Glutamatergic neuron (in vitro differentiated cells): ENCODE measurements around the gene EP300. TPM values are rescaled to one million over a fixed set of nuclear protein-coding genes. Genes with fewer than 3 reads are reported as not detected.
"Not testable (repeated sequence)": the region's sequence is repeated elsewhere in the genome, so short reads cannot be mapped to it uniquely, and the experiment has no call there.

Source experiments
- DNase-seq: peaks from one replicate; pipeline ENCODE4 v3.0.0; 2022
- H3K27ac Mint-ChIP-seq: one replicate; pipeline ENCODE4 v1.8.0; 2020; ENCODE audit warnings: mild to moderate bottlenecking, mixed read lengths, inconsistent platforms; ENCODE audit not compliant: unreplicated experiment
- H3K27me3 Mint-ChIP-seq: one replicate; pipeline ENCODE4 v1.8.0; 2020; ENCODE audit warnings: mild to moderate bottlenecking, moderate library complexity, mixed read lengths, inconsistent platforms; ENCODE audit not compliant: unreplicated experiment
- H3K36me3 Mint-ChIP-seq: one replicate; pipeline ENCODE4 v1.8.0; 2020; ENCODE audit warnings: mild to moderate bottlenecking, mixed read lengths, inconsistent platforms; ENCODE audit not compliant: unreplicated experiment
- H3K4me1 Mint-ChIP-seq: one replicate; pipeline ENCODE4 v1.8.0; 2020; ENCODE audit warnings: mild to moderate bottlenecking, low read depth, mixed read lengths, inconsistent platforms; ENCODE audit not compliant: unreplicated experiment
- H3K4me3 Mint-ChIP-seq: one replicate; pipeline ENCODE4 v1.8.0; 2020; ENCODE audit warnings: mild to moderate bottlenecking, mixed read lengths, inconsistent platforms; ENCODE audit not compliant: unreplicated experiment
- H3K9me3 Mint-ChIP-seq: one replicate; pipeline ENCODE4 v1.8.0; 2020; ENCODE audit warnings: mild to moderate bottlenecking, moderate library complexity, mixed read lengths, inconsistent platforms; ENCODE audit not compliant: unreplicated experiment
- CTCF ChIP-seq: fragments of 200-600 bp; sonication (generic); IDR thresholded peaks from one replicate; pipeline ENCODE4 v1.5.0; 2021; ENCODE audit not compliant: partially characterized antibody, unreplicated experiment
- long read RNA-seq: library from polyadenylated mRNA; unstranded; transcript quantifications from one replicate; pipeline ENCODE4 v2.0.0, GENCODE V29; 2020; ENCODE audit not compliant: unreplicated experiment
- total RNA-seq: library from RNA; stranded (reverse); fragmentation: NEBNext Ultra II Directional; extraction: Animal tissue kit (Norgen Biotek cat#: 25700); gene quantifications from one replicate; pipeline ENCODE4 v1.2.1, GENCODE V29; 2021; ENCODE audit not compliant: unreplicated experiment

EP300 gene
- 127 TPM for total RNA-seq
- long read RNA-seq, partial matches to known transcripts, result 4 of 5 reads
- long read RNA-seq, other reads (novel, unspliced or antisense), result 1 of 5 reads

DNA sequence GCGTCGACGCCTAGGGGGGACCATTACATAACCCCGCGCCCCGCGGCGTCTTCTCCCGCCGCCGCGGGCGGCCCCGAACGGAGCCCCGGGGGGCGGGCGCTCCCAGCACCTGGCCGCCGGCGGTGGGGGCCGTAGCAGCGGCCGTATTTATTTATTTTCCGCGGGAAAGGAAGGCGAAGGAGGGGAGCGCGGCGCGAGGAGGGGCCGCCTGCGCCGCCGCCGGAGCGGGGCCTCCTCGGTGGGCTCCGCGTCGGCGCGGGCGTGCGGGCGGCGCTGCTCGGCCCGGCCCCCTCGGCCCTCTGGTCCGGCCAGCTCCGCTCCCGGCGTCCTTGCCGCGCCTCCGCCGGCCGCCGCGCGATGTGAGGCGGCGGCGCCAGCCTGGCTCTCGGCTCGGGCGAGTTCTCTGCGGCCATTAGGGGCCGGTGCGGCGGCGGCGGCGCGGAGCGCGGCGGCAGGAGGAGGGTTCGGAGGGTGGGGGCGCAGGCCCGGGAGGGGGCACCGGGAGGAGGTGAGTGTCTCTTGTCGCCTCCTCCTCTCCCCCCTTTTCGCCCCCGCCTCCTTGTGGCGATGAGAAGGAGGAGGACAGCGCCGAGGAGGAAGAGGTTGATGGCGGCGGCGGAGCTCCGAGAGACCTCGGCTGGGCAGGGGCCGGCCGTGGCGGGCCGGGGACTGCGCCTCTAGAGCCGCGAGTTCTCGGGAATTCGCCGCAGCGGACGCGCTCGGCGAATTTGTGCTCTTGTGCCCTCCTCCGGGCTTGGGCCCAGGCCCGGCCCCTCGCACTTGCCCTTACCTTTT lies at the start of gene EP300:
Gene EP300 (plus strand): TSS at position 570 of the 795 bp plus-strand sequence. CDS start 413 bp downstream, outside the sequence.
- H3K27ac Mint-ChIP-seq, result peak within 1 kb of the TSS; percentile 99
- peaks cover 16% of the 10 kb centered on the region for H3K9me3 Mint-ChIP-seq
- peaks cover 6% of the 10 kb centered on the region for H3K36me3 Mint-ChIP-seq
- H3K4me1 Mint-ChIP-seq, result peaks cover 18% of the 10 kb centered on the region
- TF ChIP-seq CTCF, result peak; percentile 17
- peak within 1 kb of the TSS; percentile 97 for H3K4me3 Mint-ChIP-seq
- DNase-seq, result peak; percentile 77
- H3K27me3 Mint-ChIP-seq, result peaks cover 5% of the 10 kb centered on the region

DNA sequence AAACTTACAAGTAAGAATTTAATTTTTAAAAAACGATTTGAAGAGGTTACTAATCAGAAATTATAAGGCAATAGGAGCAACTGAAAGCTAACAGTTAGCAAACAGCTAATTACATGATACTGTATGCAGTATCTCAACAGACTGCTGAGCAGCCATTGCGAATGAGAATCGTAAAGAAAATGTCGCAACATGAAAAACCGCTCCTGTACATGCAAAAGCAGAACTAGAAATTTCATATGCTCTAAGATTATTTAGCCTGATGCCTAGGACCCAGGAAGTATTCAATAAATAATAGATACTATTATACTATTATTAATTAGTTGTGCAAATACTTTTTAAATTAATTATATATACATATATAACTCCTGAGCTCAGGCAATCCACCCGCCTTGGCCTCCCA lies 48.7 kb upstream of the EP300 start:
- TF ChIP-seq CTCF, result no peak
- no peak for DNase-seq
- no peaks in the 10 kb centered on the region for H3K36me3 Mint-ChIP-seq
- H3K27ac Mint-ChIP-seq, result no peak overlapping the region
- no peak overlapping the region for H3K4me3 Mint-ChIP-seq
- H3K4me1 Mint-ChIP-seq, result peaks cover 2% of the 10 kb centered on the region
- H3K9me3 Mint-ChIP-seq, result no peaks in the 10 kb centered on the region
- H3K27me3 Mint-ChIP-seq, result no peaks in the 10 kb centered on the region

DNA sequence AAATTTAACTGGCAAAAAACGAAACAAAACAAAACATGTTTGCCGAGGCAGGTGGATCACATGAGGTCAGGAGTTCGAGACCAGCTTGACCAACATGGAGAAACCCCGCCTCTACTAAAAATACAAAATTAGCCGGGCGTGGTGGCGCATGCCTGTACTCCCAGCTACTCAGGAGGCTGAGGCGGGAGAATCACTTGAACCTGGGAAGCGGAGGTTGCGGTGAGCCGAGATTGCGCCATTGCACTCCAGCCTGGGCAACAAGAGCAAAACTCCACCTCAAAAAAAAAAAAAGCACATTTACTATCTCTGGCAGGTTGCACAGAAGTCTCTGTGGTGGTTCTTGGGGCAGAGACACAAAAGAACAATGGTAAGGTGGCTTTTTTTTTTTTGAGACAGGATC lies 46.8 kb upstream of the EP300 start:
- not testable (repeated sequence) for H3K36me3 Mint-ChIP-seq, H3K27me3 Mint-ChIP-seq, H3K9me3 Mint-ChIP-seq, H3K4me3 Mint-ChIP-seq, H3K27ac Mint-ChIP-seq, DNase-seq, H3K4me1 Mint-ChIP-seq

DNA sequence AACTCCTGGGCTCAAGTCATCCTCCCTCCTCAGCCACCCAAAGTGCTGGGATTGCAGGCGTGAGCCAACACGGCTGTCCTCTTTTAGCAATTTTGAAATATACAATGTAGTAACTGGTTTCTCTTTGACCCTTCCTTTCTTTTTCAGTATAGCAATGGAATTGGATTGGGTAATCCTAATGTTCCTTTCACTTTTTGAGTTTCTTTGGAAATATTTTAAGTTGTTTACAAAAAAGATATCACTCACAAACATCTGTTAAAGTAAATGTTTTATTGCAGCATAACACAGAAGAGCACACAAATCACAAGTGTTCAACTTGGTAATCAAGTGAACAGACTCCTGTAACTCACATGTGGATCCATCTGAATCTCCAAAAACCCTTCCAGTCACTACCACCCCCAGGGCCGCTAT lies 44.6 kb upstream of the EP300 start:
- H3K4me1 Mint-ChIP-seq, result peaks cover 6% of the 10 kb centered on the region
- no peak for TF ChIP-seq CTCF
- H3K36me3 Mint-ChIP-seq, result no peaks in the 10 kb centered on the region
- no peak overlapping the region for H3K4me3 Mint-ChIP-seq
- H3K9me3 Mint-ChIP-seq, result no peaks in the 10 kb centered on the region
- H3K27ac Mint-ChIP-seq, result no peak overlapping the region
- no peak for DNase-seq
- no peaks in the 10 kb centered on the region for H3K27me3 Mint-ChIP-seq

GRCh38 chr22:41048345-41048744 lies 44.0 kb upstream of the EP300 start:
- H3K4me1 Mint-ChIP-seq, DNase-seq, H3K27me3 Mint-ChIP-seq, H3K9me3 Mint-ChIP-seq, H3K36me3 Mint-ChIP-seq, H3K4me3 Mint-ChIP-seq: not testable (repeated sequence)
- peak overlapping the region; percentile 85 for H3K27ac Mint-ChIP-seq
